Neural crest cell (in vitro differentiated cells): ENCODE results near the gene MYB. TPM values are rescaled to one million over a fixed set of nuclear protein-coding genes. Genes with fewer than 3 reads are reported as not detected.
"Not testable (repeated sequence)": the region's sequence is repeated elsewhere in the genome, so short reads cannot be mapped to it uniquely, and the experiment has no call there.

Source experiments
- DNase-seq: peaks from one replicate; pipeline ENCODE4 v3.0.0; 2021; ENCODE audit warnings: low read depth, mixed read lengths, low spot score
- H3K27ac Mint-ChIP-seq: one replicate; pipeline ENCODE4 v1.8.0; 2021; ENCODE audit warnings: mild to moderate bottlenecking, mixed read lengths; ENCODE audit not compliant: unreplicated experiment
- H3K27me3 Mint-ChIP-seq: 2 replicates; pipeline ENCODE4 v1.8.0; 2021; ENCODE audit warnings: low read depth, mild to moderate bottlenecking, mixed read lengths
- H3K36me3 Mint-ChIP-seq: 2 replicates; pipeline ENCODE4 v1.8.0; 2021; ENCODE audit warnings: low read depth, mild to moderate bottlenecking, mixed read lengths
- H3K4me1 Mint-ChIP-seq: 2 replicates; pipeline ENCODE4 v1.8.0; 2021; ENCODE audit warnings: mixed read lengths
- H3K4me3 Mint-ChIP-seq: one replicate; pipeline ENCODE4 v1.8.0; 2021; ENCODE audit warnings: mild to moderate bottlenecking, mixed read lengths
- H3K9me3 Mint-ChIP-seq: 2 replicates; pipeline ENCODE4 v1.8.0; 2021; ENCODE audit warnings: mixed read lengths
- CTCF ChIP-seq: fragments of 200-600 bp; sonication (generic); conservative IDR thresholded peaks from 2 replicates; pipeline ENCODE4 v1.5.0; 2021; ENCODE audit warnings: antibody characterized with exemption, mild to moderate bottlenecking
- total RNA-seq: library from RNA; stranded (reverse); gene quantifications from 2 replicates; pipeline ENCODE4 v1.2.1, GENCODE V29; 2021

The MYB gene
- total RNA-seq, 1 donor from 2014 or later: 6.8 TPM

- Mint-ChIP-seq H3K4me1 (no peaks in the 10 kb centered on the region), H3K27me3 (no peaks in the 10 kb centered on the region), H3K9me3 (peaks cover 3% of the 10 kb centered on the region), H3K4me3 (no peak overlapping the region), H3K36me3 (no peaks in the 10 kb centered on the region), H3K27ac (no peak overlapping the region)
- TF ChIP-seq CTCF: no peak
- DNase-seq: no peak
Observed at GRCh38 chr6:135159531-135159930, 21.6 kb upstream of the MYB start.

GRCh38 chr6:135161411-135162395 lies 19.4 kb upstream of the MYB start:
- H3K9me3 Mint-ChIP-seq: no peaks in the 10 kb centered on the region
- DNase-seq: no peak
- no peaks in the 10 kb centered on the region for H3K27me3 Mint-ChIP-seq
- no peak for TF ChIP-seq CTCF
- H3K4me1 Mint-ChIP-seq: no peaks in the 10 kb centered on the region
- H3K27ac Mint-ChIP-seq: no peak overlapping the region
- H3K4me3 Mint-ChIP-seq: no peak overlapping the region
- H3K36me3 Mint-ChIP-seq: no peaks in the 10 kb centered on the region

GRCh38 chr6:135162678-135163439 lies 18.2 kb upstream of the MYB start:
- Mint-ChIP-seq H3K9me3 (no peaks in the 10 kb centered on the region), H3K4me3 (no peak overlapping the region), H3K27ac (no peak overlapping the region), H3K36me3 (no peaks in the 10 kb centered on the region), H3K27me3 (no peaks in the 10 kb centered on the region), H3K4me1 (no peaks in the 10 kb centered on the region)
- peak; percentile 62 for DNase-seq
- TF ChIP-seq CTCF: peak; percentile 77

GRCh38 chr6:135163440-135163738 lies 17.7 kb upstream of the MYB start:
- Mint-ChIP-seq H3K4me1 (no peaks in the 10 kb centered on the region), H3K27me3 (no peaks in the 10 kb centered on the region), H3K36me3 (no peaks in the 10 kb centered on the region), H3K27ac (no peak overlapping the region), H3K9me3 (no peaks in the 10 kb centered on the region), H3K4me3 (no peak overlapping the region)
- DNase-seq: no peak
- TF ChIP-seq CTCF: no peak

GRCh38 chr6:135164387-135164786 lies 16.7 kb upstream of the MYB start:
- DNase-seq, H3K9me3 Mint-ChIP-seq, H3K4me3 Mint-ChIP-seq, H3K4me1 Mint-ChIP-seq, H3K27ac Mint-ChIP-seq, H3K36me3 Mint-ChIP-seq, H3K27me3 Mint-ChIP-seq: not testable (repeated sequence)

GRCh38 chr6:135165031-135165430 lies 16.1 kb upstream of the MYB start:
- Mint-ChIP-seq H3K4me3 (no peak overlapping the region), H3K27me3 (no peaks in the 10 kb centered on the region), H3K9me3 (no peaks in the 10 kb centered on the region), H3K36me3 (no peaks in the 10 kb centered on the region), H3K4me1 (no peaks in the 10 kb centered on the region), H3K27ac (no peak overlapping the region)
- no peak for TF ChIP-seq CTCF
- DNase-seq: no peak
